ENCODE data around the gene RNF31.
"Not testable (repeated sequence)": the region's sequence is repeated elsewhere in the genome, so short reads cannot be mapped to it uniquely, and the experiment has no call there.

RNF31 gene

DNA sequence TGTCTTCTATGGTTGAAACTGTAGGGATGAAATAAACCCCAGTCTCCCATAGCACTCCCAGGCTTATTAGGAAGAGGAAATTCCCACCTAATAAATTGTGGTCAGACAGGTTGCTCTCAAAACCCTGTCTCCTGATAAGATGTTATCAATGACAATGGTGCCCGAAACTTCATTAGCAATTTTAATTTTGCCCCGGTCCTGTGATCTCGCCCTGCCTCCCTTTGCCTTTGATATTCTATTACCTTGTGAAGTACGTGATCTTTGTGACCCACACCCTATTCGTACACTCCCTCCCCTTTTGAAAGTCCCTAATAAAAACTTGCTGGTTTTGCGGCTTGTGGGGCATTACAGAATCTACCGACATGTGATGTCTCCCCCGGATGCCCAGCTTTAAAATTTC is 55.2 kb downstream of the RNF31 start:
- not testable (repeated sequence) for DNase-seq (ENCODE audit: low spot score)

DNA sequence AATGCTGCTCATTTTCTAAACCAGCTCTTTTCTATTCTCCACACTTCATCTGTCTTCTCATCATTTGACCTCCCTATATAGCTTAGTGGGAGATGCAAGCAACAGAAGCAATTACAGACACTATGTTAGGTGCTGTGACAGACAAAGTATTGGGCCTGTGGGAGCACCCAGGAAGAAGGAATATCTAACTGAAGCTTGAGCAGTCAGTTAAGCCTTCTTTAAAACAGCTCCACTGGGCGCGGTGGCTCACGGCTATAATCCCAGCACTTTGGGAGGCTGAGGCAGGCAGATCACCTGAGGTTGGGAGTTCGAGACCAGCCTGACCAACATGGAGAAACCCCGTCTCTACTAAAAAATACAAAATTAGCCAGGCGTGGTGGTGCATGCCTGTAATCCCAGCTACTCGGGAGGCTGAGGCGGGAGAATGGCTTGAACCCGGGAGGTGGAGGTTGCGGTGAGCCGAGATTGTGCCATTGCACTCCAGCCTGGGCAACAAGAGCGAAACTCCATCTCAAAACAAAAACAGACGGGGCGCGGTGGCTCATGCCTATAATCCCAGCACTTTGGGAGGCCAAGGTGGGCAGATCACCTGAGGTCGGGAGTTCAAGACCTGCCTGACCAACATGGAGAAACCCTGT is 56.1 kb downstream of the RNF31 start:
- not testable (repeated sequence) for DNase-seq (ENCODE audit: low spot score)

DNA sequence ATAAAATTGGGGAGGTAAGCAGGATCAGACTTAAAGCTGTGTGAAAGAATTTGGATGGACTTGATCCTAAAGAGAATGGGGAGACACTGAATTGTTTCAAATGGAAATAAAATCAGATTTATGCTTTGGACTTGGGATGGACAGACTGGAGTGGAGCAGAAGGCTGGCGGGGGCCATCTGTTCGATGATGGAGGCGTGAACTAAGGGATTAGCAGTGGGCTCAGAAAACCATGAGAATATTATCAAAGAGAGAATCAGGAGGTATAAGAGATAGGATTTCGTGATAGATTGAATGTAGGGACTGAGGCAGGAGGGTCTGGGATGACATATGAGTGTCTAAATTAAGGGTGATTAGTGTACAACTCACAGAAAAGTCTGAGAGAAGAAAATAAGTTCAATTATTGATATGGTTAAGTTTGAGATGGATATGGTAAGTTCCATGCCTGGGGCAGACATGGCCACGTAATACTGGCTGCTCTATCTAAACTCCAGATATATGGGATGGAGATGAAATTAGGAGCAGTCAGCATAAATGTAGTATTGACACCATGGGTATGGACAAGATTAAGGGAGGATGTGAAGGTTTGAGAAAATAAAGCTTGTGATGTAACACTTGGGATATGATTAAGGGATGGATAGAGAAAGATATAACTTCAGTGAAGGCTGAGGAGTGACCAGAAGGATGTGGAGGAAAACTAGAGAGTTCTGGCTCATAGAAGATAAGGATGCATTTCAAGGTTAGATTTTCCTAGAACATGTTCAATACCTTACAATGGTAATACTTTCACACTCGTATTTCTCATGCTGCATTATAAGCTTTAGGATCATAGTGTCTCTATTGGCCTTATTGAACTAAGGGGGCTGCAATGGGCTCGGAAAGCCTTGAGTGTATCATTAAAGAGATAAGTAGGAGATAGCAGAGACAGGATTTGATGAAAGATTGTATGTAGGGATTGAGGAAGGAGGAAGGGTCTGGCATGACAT is 57.2 kb downstream of the RNF31 start:
- DNase-seq (ENCODE audit: low spot score): no peak

DNA sequence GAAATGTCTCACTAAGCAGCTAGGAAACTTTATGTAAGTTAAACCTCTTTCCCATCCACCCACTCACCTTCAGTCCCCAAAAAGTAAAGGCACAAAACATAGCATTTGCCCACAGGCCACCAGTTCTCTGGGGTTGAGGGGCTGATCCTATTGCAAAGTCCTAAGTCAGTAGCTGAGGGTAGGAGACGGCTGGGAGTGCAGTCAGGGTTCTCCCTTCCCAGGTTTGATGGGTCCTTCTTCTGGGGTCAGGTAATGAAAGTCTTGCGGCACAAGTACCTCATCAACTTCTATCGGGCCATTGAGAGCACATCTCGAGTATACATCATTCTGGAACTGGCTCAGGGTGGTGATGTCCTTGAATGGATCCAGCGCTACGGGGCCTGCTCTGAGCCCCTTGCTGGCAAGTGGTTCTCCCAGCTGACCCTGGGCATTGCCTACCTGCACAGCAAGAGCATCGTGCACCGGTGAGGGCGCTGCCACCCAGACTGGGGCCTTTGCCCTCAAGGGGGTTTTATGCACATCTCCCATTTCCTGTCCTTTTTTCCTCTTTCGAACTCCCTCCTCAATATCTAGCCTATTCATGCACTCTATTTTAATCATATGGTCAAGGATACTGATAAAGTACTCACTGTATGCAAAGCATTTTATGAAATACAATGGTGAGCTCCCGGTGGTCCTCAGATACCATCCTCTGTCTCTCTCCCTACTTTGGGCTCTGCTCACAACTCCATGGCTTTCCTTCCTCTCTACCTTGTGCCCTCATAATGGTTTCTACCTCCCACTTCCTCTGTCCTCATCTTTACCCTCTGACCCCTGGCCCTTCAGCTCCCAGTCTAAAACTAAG is 59.2 kb downstream of the RNF31 start:
- DNase-seq (ENCODE audit: low spot score): no peak

DNA sequence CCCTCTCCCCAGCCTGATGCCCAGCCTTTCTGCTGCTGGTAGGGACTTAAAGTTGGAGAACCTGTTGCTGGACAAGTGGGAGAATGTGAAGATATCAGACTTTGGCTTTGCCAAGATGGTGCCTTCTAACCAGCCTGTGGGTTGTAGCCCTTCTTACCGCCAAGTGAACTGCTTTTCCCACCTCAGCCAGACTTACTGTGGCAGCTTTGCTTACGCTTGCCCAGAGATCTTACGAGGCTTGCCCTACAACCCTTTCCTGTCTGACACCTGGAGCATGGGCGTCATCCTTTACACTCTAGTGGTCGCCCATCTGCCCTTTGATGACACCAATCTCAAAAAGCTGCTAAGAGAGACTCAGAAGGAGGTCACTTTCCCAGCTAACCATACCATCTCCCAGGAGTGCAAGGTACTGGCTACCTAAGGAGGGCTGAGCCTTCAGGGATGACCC is 59.8 kb downstream of the RNF31 start:
- no peak for DNase-seq (ENCODE audit: low spot score)

DNA sequence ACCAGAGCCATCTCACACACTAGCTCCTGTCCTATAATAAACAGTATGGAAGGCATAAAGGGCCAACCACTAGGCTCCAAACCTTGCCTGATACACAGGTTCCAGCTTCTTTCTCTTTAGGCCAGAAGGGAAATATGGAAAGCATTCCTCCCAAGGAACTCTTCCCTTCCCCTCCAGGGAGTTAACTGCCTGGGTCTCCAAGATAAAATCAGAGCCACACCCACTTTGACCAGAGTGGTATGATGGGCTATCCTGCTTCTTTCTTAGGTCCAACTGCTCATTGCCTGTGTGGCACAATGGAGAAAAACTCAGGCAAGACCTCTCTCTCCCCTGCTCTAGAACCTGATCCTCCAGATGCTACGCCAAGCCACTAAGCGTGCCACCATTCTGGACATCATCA is 60.3 kb downstream of the RNF31 start:
- DNase-seq (ENCODE audit: low spot score): no peak
